Activated T-cell treated with anti-CD3 and anti-CD28 coated beads, Interleukin-2, amount 50 U/mL, for 1 hour (primary cell): ENCODE data around the gene ALG14.

ENCODE experiments used
- DNase-seq: peaks from one replicate; pipeline ENCODE4 v3.0.0-alpha.2; 2020

ALG14 gene

GRCh38 chr1:94926126-94926914, 146.4 kb downstream of the ALG14 start:
- DNase-seq, result peak; percentile 47

GRCh38 chr1:94925561-94926125, 147.1 kb downstream of the ALG14 start:
- no peak for DNase-seq

GRCh38 chr1:94925004-94925403, 147.7 kb downstream of the ALG14 start:
- no peak for DNase-seq
